Measurements from ENCODE around the gene DCAF15. TPM values are rescaled to one million over a fixed set of nuclear protein-coding genes. Genes with fewer than 3 reads are reported as not detected.

The DCAF15 gene
- total RNA-seq, 4 donors from 2014 or later: 11.2 to 38.8 (median 18.0) TPM

GRCh38 chr19:13929340-13929739, 23.0 kb upstream of the DCAF15 start:
- no peak for TF ChIP-seq POLR2A (IDR thresholded peaks at IDR 0.05)
- TF ChIP-seq, protein P1, sequence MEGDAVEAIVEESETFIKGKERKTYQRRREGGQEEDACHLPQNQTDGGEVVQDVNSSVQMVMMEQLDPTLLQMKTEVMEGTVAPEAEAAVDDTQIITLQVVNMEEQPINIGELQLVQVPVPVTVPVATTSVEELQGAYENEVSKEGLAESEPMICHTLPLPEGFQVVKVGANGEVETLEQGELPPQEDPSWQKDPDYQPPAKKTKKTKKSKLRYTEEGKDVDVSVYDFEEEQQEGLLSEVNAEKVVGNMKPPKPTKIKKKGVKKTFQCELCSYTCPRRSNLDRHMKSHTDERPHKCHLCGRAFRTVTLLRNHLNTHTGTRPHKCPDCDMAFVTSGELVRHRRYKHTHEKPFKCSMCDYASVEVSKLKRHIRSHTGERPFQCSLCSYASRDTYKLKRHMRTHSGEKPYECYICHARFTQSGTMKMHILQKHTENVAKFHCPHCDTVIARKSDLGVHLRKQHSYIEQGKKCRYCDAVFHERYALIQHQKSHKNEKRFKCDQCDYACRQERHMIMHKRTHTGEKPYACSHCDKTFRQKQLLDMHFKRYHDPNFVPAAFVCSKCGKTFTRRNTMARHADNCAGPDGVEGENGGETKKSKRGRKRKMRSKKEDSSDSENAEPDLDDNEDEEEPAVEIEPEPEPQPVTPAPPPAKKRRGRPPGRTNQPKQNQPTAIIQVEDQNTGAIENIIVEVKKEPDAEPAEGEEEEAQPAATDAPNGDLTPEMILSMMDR (IDR thresholded peaks at IDR 0.05 in 4 of 5, conservative IDR thresholded peaks at IDR 0.05 in 1 of 5): no peak
- H3K4me1 ChIP-seq: no peaks in the 10 kb centered on the region
- ATAC-seq (no peak), DNase-seq (no peak)
- peaks cover 0 to 23% of the 10 kb centered on the region in 2 donors for H3K36me3 ChIP-seq
- no peak overlapping the region for H3K4me3 ChIP-seq
- no peak overlapping the region for H3K27ac ChIP-seq
- no peaks in the 10 kb centered on the region for H3K27me3 ChIP-seq
- intact Hi-C loops (cut with DNase I; ENCODE audit: low total_unique reads) (no loop called here), in situ Hi-C loops (cut with MboI; ENCODE audit: low sequenced_read_pairs in 4 of 4) (no loop called here)
- H3K9me3 ChIP-seq: no peaks in the 10 kb centered on the region

DNA sequence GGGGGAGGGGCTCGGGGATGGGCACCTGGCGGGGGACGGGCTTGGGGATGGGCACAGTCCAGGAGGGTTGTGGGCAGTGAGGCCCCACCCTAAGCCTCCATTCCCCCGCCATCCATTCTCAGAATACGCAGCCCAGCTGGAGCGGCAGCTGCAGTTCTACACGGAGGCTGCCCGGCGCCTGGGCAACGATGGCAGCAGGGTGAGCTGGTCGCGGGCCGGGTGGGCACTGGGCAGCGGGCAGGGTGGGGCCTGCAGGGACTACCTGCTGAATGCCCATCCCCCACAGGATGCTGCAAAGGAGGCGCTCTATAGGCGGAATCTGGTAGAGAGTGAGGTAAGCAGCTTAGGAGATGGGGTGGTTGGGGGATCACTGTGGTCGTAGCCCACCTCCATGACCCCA, 22.4 kb upstream of the DCAF15 start:
- no peak overlapping the region for H3K27ac ChIP-seq
- H3K9me3 ChIP-seq: no peaks in the 10 kb centered on the region
- in situ Hi-C loops (cut with MboI; ENCODE audit: low sequenced_read_pairs in 4 of 4): no loop called here
- no peak overlapping the region for H3K4me3 ChIP-seq
- intact Hi-C loops (cut with DNase I; ENCODE audit: low total_unique reads): no loop called here
- no peaks in the 10 kb centered on the region for H3K27me3 ChIP-seq
- DNase-seq (no peak), ATAC-seq (no peak)
- no peaks in the 10 kb centered on the region for H3K4me1 ChIP-seq
- peaks cover 0 to 16% of the 10 kb centered on the region in 2 donors for H3K36me3 ChIP-seq
- no peak for TF ChIP-seq POLR2A (IDR thresholded peaks at IDR 0.05)
- TF ChIP-seq, protein P1 (IDR thresholded peaks at IDR 0.05 in 4 of 5, conservative IDR thresholded peaks at IDR 0.05 in 1 of 5): no peak

- H3K4me1 ChIP-seq: no peaks in the 10 kb centered on the region
- H3K4me3 ChIP-seq: no peak overlapping the region
- intact Hi-C loops (cut with DNase I; ENCODE audit: low total_unique reads): no loop called here
- TF ChIP-seq POLR2A (IDR thresholded peaks at IDR 0.05): no peak
- TF ChIP-seq, protein P1 (IDR thresholded peaks at IDR 0.05 in 4 of 5, conservative IDR thresholded peaks at IDR 0.05 in 1 of 5): no peak
- ATAC-seq: no peak
- H3K36me3 ChIP-seq: peaks cover 0 to 14% of the 10 kb centered on the region in 2 donors
- H3K27ac ChIP-seq: no peak overlapping the region
- H3K27me3 ChIP-seq: peaks cover 0 to 3% (median 0%) of the 10 kb centered on the region in 3 donors
- H3K9me3 ChIP-seq: no peaks in the 10 kb centered on the region
- in situ Hi-C loops (cut with MboI; ENCODE audit: low sequenced_read_pairs in 4 of 4): no loop called here
- no peak for DNase-seq
Observed at GRCh38 chr19:13930402-13930801, 21.9 kb upstream of the DCAF15 start.

GRCh38 chr19:13931391-13932148, 20.7 kb upstream of the DCAF15 start:
- intact Hi-C loops (cut with DNase I; ENCODE audit: low total_unique reads): no loop called here
- ATAC-seq: no peak
- H3K27ac ChIP-seq: no peak overlapping the region
- no peak for TF ChIP-seq POLR2A (IDR thresholded peaks at IDR 0.05)
- DNase-seq: no peak
- H3K4me3 ChIP-seq: no peak overlapping the region
- H3K9me3 ChIP-seq: no peaks in the 10 kb centered on the region
- H3K4me1 ChIP-seq: no peaks in the 10 kb centered on the region
- peaks cover 0 to 7% of the 10 kb centered on the region in 2 donors for H3K36me3 ChIP-seq
- H3K27me3 ChIP-seq: peaks cover 7% of the 10 kb centered on the region in 3 donors
- in situ Hi-C loops (cut with MboI; ENCODE audit: low sequenced_read_pairs in 4 of 4): no loop called here

GRCh38 chr19:13932149-13932637, 20.1 kb upstream of the DCAF15 start:
- TF ChIP-seq POLR2A (IDR thresholded peaks at IDR 0.05): no peak
- TF ChIP-seq, protein P1 (IDR thresholded peaks at IDR 0.05 in 4 of 5, conservative IDR thresholded peaks at IDR 0.05 in 1 of 5): no peak
- H3K36me3 ChIP-seq: peaks cover 0 to 1% of the 10 kb centered on the region in 2 donors
- no peaks in the 10 kb centered on the region for H3K4me1 ChIP-seq
- H3K27me3 ChIP-seq: peaks cover 7% of the 10 kb centered on the region in 3 donors
- no peak overlapping the region for H3K4me3 ChIP-seq
- no peak for ATAC-seq
- DNase-seq: no peak
- intact Hi-C loops (cut with DNase I; ENCODE audit: low total_unique reads) (no loop called here), in situ Hi-C loops (cut with MboI; ENCODE audit: low sequenced_read_pairs in 4 of 4) (no loop called here)
- H3K9me3 ChIP-seq: no peaks in the 10 kb centered on the region
- H3K27ac ChIP-seq: no peak overlapping the region
